Placental epithelial cell (primary cell): ENCODE measurements around the gene CHRM2. TPM values are rescaled to one million over a fixed set of nuclear protein-coding genes. Genes with fewer than 3 reads are reported as not detected.

Source experiments
- small RNA-seq: library from RNA; depleted of rRNA; stranded (forward); fragments of <200 nt; gene quantifications from one replicate; pipeline ENCODE3, GENCODE V24; 2012
- total RNA-seq: library from RNA; depleted of rRNA; stranded (reverse); fragments of >200 nt; gene quantifications from 2 replicates; pipeline ENCODE4 v1.2.3, GENCODE V29; 2012

Gene CHRM2
- total RNA-seq: under 0.01 and 0.11 TPM in 2 replicates

DNA sequence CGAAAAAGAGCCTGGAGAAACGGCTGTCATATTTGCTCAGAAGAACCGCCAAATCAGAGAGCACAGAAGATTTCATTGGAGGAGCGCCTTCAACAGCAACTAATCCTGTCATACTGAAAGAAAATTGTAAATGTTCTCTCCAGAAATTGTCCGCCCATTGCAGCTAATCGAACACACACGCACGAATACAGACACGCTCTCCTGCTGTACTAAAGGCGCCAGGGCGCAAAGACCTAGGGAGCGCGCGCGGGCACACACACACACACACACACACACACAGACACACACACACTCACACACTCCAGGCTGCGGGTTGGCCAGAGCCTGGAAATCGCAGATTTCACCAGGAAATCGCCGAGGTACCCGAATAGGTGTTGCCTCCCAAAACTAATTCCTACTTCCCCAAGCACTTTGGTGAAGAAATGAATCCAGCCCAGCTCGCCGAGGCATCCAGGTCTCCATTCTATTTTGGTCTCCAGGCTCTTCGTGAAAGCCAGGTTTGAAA, at the start of gene CHRM2:
TSS of gene CHRM2 (plus strand) at position 157 of the 505 bp plus-strand sequence. CDS start 146,214 bp downstream, outside the sequence.

Small RNAs within 50 kb of the gene (small RNA-seq; reads per million reads assigned to genes)
- gene KRT8P51 (not detected), gene MIR490 (not detected)
